ENCODE results near the gene VWA7. TPM values are rescaled to one million over a fixed set of nuclear protein-coding genes. Genes with fewer than 3 reads are reported as not detected.

VWA7 gene
- total and polyA plus RNA-seq, 4 donors, result 2.2 to 14.2 (median 5.7) TPM

GRCh38 chr6:31771992-31772358 is 5.2 kb downstream of the VWA7 start:
- Histone ChIP-seq H3K36me3 (ENCODE audit: control insufficient read depth in 4 of 4, insufficient read depth in 4 of 4, low read length in 4 of 4) (no peaks in the 10 kb centered on the region), H3K4me3 (no peak overlapping the region), H3K27me3 (ENCODE audit: control insufficient read depth in 3 of 3, insufficient read depth in 3 of 3, low read length in 2 of 3) (no peaks in the 10 kb centered on the region), H3K4me1 (ENCODE audit: control insufficient read depth in 5 of 5, insufficient read depth in 5 of 5, low read length in 5 of 5) (peaks cover 0 to 7% (median 0%) of the 10 kb centered on the region in 5 donors), H3K9me3 (ENCODE audit: control insufficient read depth in 4 of 4, insufficient read depth in 3 of 4, low read length in 3 of 4) (peaks cover 0 to 2% (median 0%) of the 10 kb centered on the region in 4 donors), H3K9ac (ENCODE audit: insufficient read depth in 1 of 2, low read length in 2 of 2) (no peak overlapping the region), H3K27ac (ENCODE audit: low read depth in 1 of 2, low read length in 1 of 2) (no peak overlapping the region)
- ATAC-seq (ENCODE audit: insufficient read depth, low FRiP score), result no peak
- 73 to 85% methylated on average over 4 of the region's 4 CpGs for WGBS, 2 donors
- DNase-seq, result peak in 1 of 3 donors; percentile 20
- TF ChIP-seq CTCF (IDR thresholded peaks at IDR 0.05; ENCODE audit: control extremely low read depth, extremely low read depth), result no peak

GRCh38 chr6:31770860-31771259 is 6.3 kb downstream of the VWA7 start:
- DNase-seq (no peak), ATAC-seq (ENCODE audit: insufficient read depth, low FRiP score) (no peak)
- H3K9me3 ChIP-seq (ENCODE audit: control insufficient read depth in 4 of 4, insufficient read depth in 3 of 4, low read length in 3 of 4), result peaks cover 0 to 2% (median 0%) of the 10 kb centered on the region in 4 donors
- no peak overlapping the region for H3K4me3 ChIP-seq
- TF ChIP-seq CTCF (IDR thresholded peaks at IDR 0.05; ENCODE audit: control extremely low read depth, extremely low read depth), result no peak
- H3K9ac ChIP-seq (ENCODE audit: insufficient read depth in 1 of 2, low read length in 2 of 2), result no peak overlapping the region
- WGBS, 2 donors, result 80 to 84% methylated on average over 2 of the region's 2 CpGs
- H3K36me3 ChIP-seq (ENCODE audit: control insufficient read depth in 4 of 4, insufficient read depth in 4 of 4, low read length in 4 of 4), result no peaks in the 10 kb centered on the region
- no peaks in the 10 kb centered on the region for H3K27me3 ChIP-seq (ENCODE audit: control insufficient read depth in 3 of 3, insufficient read depth in 3 of 3, low read length in 2 of 3)
- no peak overlapping the region for H3K27ac ChIP-seq (ENCODE audit: low read depth in 1 of 2, low read length in 1 of 2)
- peaks cover 0 to 6% (median 0%) of the 10 kb centered on the region in 5 donors for H3K4me1 ChIP-seq (ENCODE audit: control insufficient read depth in 5 of 5, insufficient read depth in 5 of 5, low read length in 5 of 5)

DNA sequence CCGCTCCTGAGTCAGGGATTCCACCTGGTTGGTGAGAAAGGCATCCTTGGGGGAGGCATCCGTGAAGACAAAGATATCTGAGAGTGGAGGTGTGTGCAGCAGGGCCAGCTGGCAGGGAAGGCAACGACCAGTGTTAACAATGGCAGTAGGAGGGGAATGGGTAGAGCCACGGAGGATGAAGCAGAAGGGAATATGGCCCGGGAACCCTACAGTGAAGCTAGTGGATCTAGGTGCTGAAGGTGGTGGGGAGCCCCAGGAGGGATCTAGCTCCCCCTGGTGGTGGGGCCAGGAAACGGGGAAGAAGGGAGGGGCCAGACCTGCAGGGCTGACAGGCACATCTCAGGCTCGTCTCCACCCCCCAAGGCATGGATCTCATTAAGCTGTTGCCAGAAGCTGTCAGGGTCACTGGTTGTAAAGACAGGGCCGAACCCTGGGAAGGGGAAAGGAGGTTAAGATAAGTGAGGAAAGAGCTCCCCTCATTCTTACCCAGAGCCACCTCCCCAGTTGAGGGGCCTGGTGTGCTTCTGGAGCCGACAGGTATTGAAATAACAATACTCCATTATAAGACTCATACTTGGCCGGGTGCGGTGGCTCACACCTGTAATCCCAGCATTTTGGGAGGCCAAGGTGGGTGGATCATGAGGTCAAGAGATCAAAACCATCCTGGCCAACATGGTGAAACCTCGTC is 7.3 kb downstream of the VWA7 start:
- Histone ChIP-seq H3K27ac (ENCODE audit: low read depth in 1 of 2, low read length in 1 of 2) (no peak overlapping the region), H3K9ac (ENCODE audit: insufficient read depth in 1 of 2, low read length in 2 of 2) (no peak overlapping the region), H3K36me3 (ENCODE audit: control insufficient read depth in 4 of 4, insufficient read depth in 4 of 4, low read length in 4 of 4) (no peaks in the 10 kb centered on the region), H3K9me3 (ENCODE audit: control insufficient read depth in 4 of 4, insufficient read depth in 3 of 4, low read length in 3 of 4) (peaks cover 0 to 2% (median 0%) of the 10 kb centered on the region in 4 donors), H3K4me1 (ENCODE audit: control insufficient read depth in 5 of 5, insufficient read depth in 5 of 5, low read length in 5 of 5) (peaks cover 0 to 6% (median 0%) of the 10 kb centered on the region in 5 donors), H3K27me3 (ENCODE audit: control insufficient read depth in 3 of 3, insufficient read depth in 3 of 3, low read length in 2 of 3) (no peaks in the 10 kb centered on the region), H3K4me3 (no peak overlapping the region)
- 58% methylated on average over 12 of the region's 12 CpGs for WGBS, 2 donors
- DNase-seq (peak in 1 of 3 donors; percentile 35), ATAC-seq (ENCODE audit: insufficient read depth, low FRiP score) (peak; percentile 90)
- peak; percentile 63 for TF ChIP-seq CTCF (IDR thresholded peaks at IDR 0.05; ENCODE audit: control extremely low read depth, extremely low read depth)

All from lung (tissue), 12 donors.